GM21825 (cell line): ENCODE data around the gene WNK2.

ENCODE experiments used
- ATAC-seq: cut with Tn5 transposase; IDR thresholded peaks from one replicate; pipeline ENCODE4 v1.9.1; 2021; ENCODE audit warnings: mild to moderate bottlenecking, moderate library complexity; ENCODE audit not compliant: unreplicated experiment

The WNK2 gene

DNA sequence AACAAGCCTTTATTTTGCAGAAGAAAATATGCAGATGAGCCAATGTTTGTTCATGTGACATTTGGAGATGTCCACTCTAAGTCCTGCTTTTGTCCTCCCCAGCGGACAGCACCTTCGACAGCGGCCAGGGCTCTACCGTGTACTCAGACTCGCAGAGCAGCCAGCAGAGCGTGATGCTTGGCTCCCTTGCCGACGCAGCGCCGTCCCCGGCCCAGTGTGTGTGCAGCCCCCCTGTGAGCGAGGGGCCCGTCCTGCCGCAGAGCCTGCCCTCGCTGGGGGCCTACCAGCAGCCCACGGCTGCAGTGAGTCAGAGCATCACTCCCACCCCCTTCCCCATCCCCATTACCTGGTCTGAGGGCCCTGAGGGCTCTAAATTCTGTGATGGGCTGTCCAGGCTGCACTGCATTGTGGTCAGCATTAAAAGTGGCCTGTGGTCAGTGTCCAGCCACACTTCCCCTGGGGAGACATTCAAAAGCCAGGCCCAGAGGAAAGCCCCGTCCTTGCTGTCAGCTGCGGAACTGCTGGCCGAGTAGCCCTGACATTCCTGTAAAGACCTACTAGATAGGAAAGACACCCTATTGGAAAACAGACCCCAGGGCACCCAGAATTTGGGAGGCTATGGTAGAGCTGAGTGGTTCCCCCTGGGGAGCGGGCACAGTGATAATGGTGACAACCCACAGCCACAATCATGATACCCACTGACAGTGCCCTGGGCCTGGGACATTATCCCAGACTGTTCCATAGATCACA lies 69.0 kb downstream of the WNK2 start:
- no peak for ATAC-seq

GRCh38 chr9:93253633-93254032 lies 69.7 kb downstream of the WNK2 start:
- ATAC-seq = no peak

- no peak for ATAC-seq
Observed at GRCh38 chr9:93254061-93254481, 70.1 kb downstream of the WNK2 start.

DNA sequence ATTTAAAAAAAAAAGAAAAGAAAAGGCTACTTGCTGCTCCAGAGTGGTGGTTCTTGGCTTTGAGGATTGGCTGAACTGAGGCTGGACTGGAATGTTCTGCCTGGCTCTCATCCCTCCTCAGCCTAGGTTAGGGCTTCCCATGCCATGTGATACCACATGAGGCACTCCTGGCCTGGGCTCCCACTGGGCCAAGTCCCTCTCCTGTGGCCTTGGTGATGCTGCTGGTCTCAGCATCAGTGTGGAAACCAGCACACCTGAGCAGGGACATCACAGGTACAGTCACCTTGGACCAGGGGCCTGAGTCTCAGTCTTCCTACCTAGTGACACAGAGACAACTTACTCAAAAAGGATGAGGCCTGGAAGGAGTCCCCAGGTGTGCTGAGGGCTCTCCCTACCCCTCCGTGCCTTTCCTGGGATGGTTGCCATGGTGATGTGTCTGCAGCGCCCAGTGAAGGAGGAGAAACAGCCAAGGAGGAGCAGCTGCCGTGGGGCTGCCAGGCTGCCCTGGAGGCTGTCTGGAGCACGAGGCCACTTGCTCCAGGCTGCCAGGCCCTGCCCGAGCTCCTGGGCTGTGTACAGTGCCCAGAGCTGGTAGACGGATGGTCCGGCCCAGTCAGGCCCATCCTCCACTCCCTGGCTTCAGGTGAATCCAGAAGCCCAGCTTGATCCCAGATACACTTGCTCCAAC lies 71.0 kb downstream of the WNK2 start:
- ATAC-seq = no peak

GRCh38 chr9:93255494-93255867 lies 71.5 kb downstream of the WNK2 start:
- ATAC-seq = no peak

- no peak for ATAC-seq
Observed at GRCh38 chr9:93255994-93256877, 72.3 kb downstream of the WNK2 start.

GRCh38 chr9:93256878-93257807 lies 73.2 kb downstream of the WNK2 start:
- no peak for ATAC-seq

DNA sequence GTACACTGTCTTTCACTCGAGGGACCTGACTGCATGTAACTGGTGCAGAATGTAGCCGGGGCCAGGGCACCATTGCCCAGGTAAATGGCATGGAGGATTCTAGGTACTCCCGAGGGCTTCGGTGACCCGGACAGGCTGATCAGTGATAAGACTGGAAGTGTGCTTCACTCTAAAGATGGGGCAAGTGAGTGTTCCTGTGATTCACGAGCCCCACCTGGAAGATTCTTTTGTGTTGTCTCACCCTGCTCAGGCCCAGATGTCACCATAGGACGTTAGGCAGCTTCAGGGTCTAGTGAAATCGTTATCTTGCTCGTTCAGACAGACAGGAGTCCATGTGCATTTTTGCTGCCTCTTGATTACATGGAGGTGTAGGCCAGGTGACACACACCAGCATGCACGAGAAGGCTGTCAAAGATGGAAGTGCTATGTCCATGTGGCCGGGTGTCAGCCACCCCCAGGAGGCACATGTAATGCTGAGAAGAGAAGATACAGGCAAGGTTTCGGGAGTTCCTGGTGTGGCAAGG lies 73.9 kb downstream of the WNK2 start:
- no peak for ATAC-seq

GRCh38 chr9:93258419-93258817 lies 74.5 kb downstream of the WNK2 start:
- no peak for ATAC-seq

DNA sequence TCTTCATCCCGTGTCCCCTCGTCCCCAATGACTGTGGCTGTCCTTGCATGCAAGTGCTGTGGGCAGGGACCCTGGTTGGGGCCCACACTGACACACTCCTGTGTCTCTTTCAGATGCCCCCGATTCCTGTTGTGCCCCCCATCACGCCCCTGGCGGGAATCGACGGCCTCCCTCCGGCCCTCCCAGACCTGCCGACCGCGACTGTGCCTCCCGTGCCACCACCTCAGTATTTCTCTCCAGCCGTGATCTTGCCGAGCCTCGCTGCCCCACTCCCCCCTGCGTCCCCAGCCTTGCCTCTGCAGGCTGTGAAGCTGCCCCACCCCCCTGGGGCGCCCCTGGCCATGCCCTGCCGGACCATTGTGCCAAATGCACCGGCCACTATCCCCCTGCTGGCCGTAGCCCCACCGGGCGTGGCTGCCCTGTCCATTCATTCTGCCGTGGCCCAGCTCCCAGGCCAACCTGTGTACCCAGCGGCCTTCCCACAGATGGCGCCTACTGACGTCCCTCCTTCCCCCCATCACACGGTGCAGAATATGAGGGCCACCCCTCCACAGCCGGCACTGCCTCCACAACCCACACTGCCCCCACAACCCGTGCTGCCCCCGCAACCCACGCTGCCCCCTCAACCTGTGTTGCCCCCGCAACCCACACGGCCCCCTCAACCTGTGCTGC lies 75.0 kb downstream of the WNK2 start:
- no peak for ATAC-seq

- ATAC-seq = no peak
Observed at GRCh38 chr9:93259490-93260262, 75.7 kb downstream of the WNK2 start.

GRCh38 chr9:93260263-93261066 lies 76.5 kb downstream of the WNK2 start:
- ATAC-seq = no peak

GRCh38 chr9:93261281-93261680 lies 77.3 kb downstream of the WNK2 start:
- no peak for ATAC-seq

GRCh38 chr9:93261735-93262523 lies 78.0 kb downstream of the WNK2 start:
- ATAC-seq = no peak

- no peak for ATAC-seq
Observed at GRCh38 chr9:93262537-93263310, 78.8 kb downstream of the WNK2 start.
